H9 (cell line): ENCODE results near the gene SLC17A3. TPM values are rescaled to one million over a fixed set of nuclear protein-coding genes. Genes with fewer than 3 reads are reported as not detected.

ENCODE experiments used
- DNase-seq: peaks from one replicate; pipeline ENCODE4 v3.0.0-alpha.2; 2017
- H2AFZ ChIP-seq: one replicate; pipeline ENCODE4 v1.6.1; 2013; ENCODE audit warnings: mild to moderate bottlenecking, low read length, control low read depth, moderate library complexity
- H2AK5ac ChIP-seq: 2 replicates; pipeline ENCODE4 v1.6.1; 2013; ENCODE audit warnings: low read length, control low read depth, mixed read lengths; ENCODE audit not compliant: insufficient read length
- H2BK120ac ChIP-seq: one replicate; pipeline ENCODE4 v1.6.1; 2013; ENCODE audit warnings: low read depth, mild to moderate bottlenecking, low read length, control low read depth, inconsistent platforms; ENCODE audit not compliant: poor library complexity, severe bottlenecking
- H2BK12ac ChIP-seq: 2 replicates; pipeline ENCODE4 v1.6.1; 2013; ENCODE audit warnings: low read length, control low read depth, mixed read lengths, low read depth; ENCODE audit not compliant: insufficient read length
- H2BK15ac ChIP-seq: 2 replicates; pipeline ENCODE4 v1.6.1; 2013; ENCODE audit warnings: low read depth, low read length, control low read depth
- H2BK20ac ChIP-seq: one replicate; pipeline ENCODE4 v1.6.1; 2013; ENCODE audit warnings: low read depth, mild to moderate bottlenecking, low read length, control low read depth, inconsistent platforms; ENCODE audit not compliant: poor library complexity, severe bottlenecking
- H2BK5ac ChIP-seq: 2 replicates; pipeline ENCODE4 v1.6.1; 2013; ENCODE audit warnings: low read length, control low read depth, mixed read lengths; ENCODE audit not compliant: insufficient read length
- H3K14ac ChIP-seq: 2 replicates; pipeline ENCODE4 v1.6.1; 2013; ENCODE audit warnings: low read length, control low read depth; ENCODE audit not compliant: insufficient read depth
- H3K18ac ChIP-seq: 2 replicates; pipeline ENCODE4 v1.6.1; 2013; ENCODE audit warnings: low read depth, mild to moderate bottlenecking, mixed read lengths, low read length, control low read depth; ENCODE audit not compliant: insufficient read length
- H3K23ac ChIP-seq: 2 replicates; pipeline ENCODE4 v1.6.1; 2013; ENCODE audit warnings: low read length, control low read depth, mixed read lengths, low read depth; ENCODE audit not compliant: insufficient read length
- H3K23me2 ChIP-seq: 2 replicates; pipeline ENCODE4 v1.6.1; 2013; ENCODE audit warnings: low read depth, mild to moderate bottlenecking, mixed read lengths, low read length, control low read depth; ENCODE audit not compliant: insufficient read length, poor library complexity, severe bottlenecking
- H3K27ac ChIP-seq: 2 replicates; pipeline ENCODE4 v1.5.1; 2013; ENCODE audit warnings: low read length, control low read depth, mixed read lengths, low read depth; ENCODE audit not compliant: insufficient read length
- H3K27me3 ChIP-seq: 2 replicates; pipeline ENCODE4 v1.6.1; 2013; ENCODE audit warnings: low read length, control low read depth, inconsistent platforms; ENCODE audit not compliant: insufficient read depth
- H3K4ac ChIP-seq: 2 replicates; pipeline ENCODE4 v1.6.1; 2013; ENCODE audit warnings: low read depth, mild to moderate bottlenecking, control low read depth, inconsistent platforms, low read length, moderate library complexity
- H3K4me1 ChIP-seq: 2 replicates; pipeline ENCODE4 v1.6.1; 2013; ENCODE audit warnings: low read length, control low read depth, inconsistent platforms; ENCODE audit not compliant: insufficient read depth
- H3K4me2 ChIP-seq: 2 replicates; pipeline ENCODE4 v1.6.1; 2013; ENCODE audit warnings: low read length, control low read depth, mixed read lengths; ENCODE audit not compliant: insufficient read length, insufficient read depth
- H3K56ac ChIP-seq: 2 replicates; pipeline ENCODE4 v1.6.1; 2013; ENCODE audit warnings: low read depth, mild to moderate bottlenecking, mixed read lengths, low read length, control low read depth; ENCODE audit not compliant: insufficient read length
- H3K79me1 ChIP-seq: 2 replicates; pipeline ENCODE4 v1.6.1; 2013; ENCODE audit warnings: low read depth, mild to moderate bottlenecking, moderate library complexity, low read length, control low read depth, inconsistent platforms; ENCODE audit not compliant: insufficient read depth, poor library complexity, severe bottlenecking
- H3K79me2 ChIP-seq: 2 replicates; pipeline ENCODE4 v1.6.1; 2013; ENCODE audit warnings: low read length, control low read depth, inconsistent platforms; ENCODE audit not compliant: insufficient read depth
- H3K9ac ChIP-seq: 2 replicates; pipeline ENCODE4 v1.6.1; 2013; ENCODE audit warnings: low read length, control low read depth, mixed read lengths; ENCODE audit not compliant: insufficient read length; ENCODE audit errors: extremely low read depth
- H3K9me3 ChIP-seq: one replicate; pipeline ENCODE4 v1.6.1; 2013; ENCODE audit warnings: low read depth, low read length, inconsistent platforms; ENCODE audit not compliant: control insufficient read depth
- H3T11ph ChIP-seq: one replicate; pipeline ENCODE4 v1.6.1; 2013; ENCODE audit warnings: mild to moderate bottlenecking, low read length, control low read depth, inconsistent platforms
- H4K20me1 ChIP-seq: one replicate; pipeline ENCODE4 v1.6.1; 2013; ENCODE audit not compliant: control insufficient read depth, insufficient read length, insufficient read depth
- H4K5ac ChIP-seq: 2 replicates; pipeline ENCODE4 v1.6.1; 2013; ENCODE audit warnings: low read depth, mild to moderate bottlenecking, mixed read lengths, low read length, control low read depth; ENCODE audit not compliant: insufficient read length
- H4K8ac ChIP-seq: replicated peaks from 2 replicates; pipeline ENCODE4 v1.6.1; 2013; ENCODE audit warnings: low read length, control low read depth, mixed read lengths, low read depth; ENCODE audit not compliant: insufficient read length
- H4K91ac ChIP-seq: 2 replicates; pipeline ENCODE4 v1.6.1; 2013; ENCODE audit warnings: low read depth, mild to moderate bottlenecking, moderate library complexity, mixed read lengths, low read length, control low read depth; ENCODE audit not compliant: insufficient read length
- H3K27ac Mint-ChIP-seq, 3 experiments: 2 replicates in 2 of 3; 3 replicates in 1 of 3; pipeline ENCODE4 v1.8.0; 2020 to 2021; ENCODE audit warnings: mixed read lengths in 3 of 3, mild to moderate bottlenecking in 1 of 3, moderate library complexity in 1 of 3
- H3K27me3 Mint-ChIP-seq: 2 replicates; pipeline ENCODE4 v1.8.0; 2021; ENCODE audit warnings: low read depth, mild to moderate bottlenecking, moderate library complexity, mixed read lengths
- H3K36me3 Mint-ChIP-seq, 3 experiments: 2 replicates in 2 of 3; 3 replicates in 1 of 3; pipeline ENCODE4 v1.8.0; 2020 to 2021; ENCODE audit warnings: low read depth in 3 of 3, mixed read lengths in 3 of 3; ENCODE audit not compliant: insufficient read depth in 1 of 3
- H3K4me1 Mint-ChIP-seq, 2 experiments: 2 replicates each; pipeline ENCODE4 v1.8.0; 2020; ENCODE audit warnings: mixed read lengths in 2 of 2
- H3K4me3 Mint-ChIP-seq, 2 experiments: 2 replicates in 1 of 2; 3 replicates in 1 of 2; pipeline ENCODE4 v1.8.0; 2020 to 2021; ENCODE audit warnings: mild to moderate bottlenecking in 2 of 2, mixed read lengths in 2 of 2, moderate library complexity in 1 of 2
- H3K9me3 Mint-ChIP-seq, 2 experiments: 2 replicates in 1 of 2; 3 replicates in 1 of 2; pipeline ENCODE4 v1.8.0; 2020; ENCODE audit warnings: mild to moderate bottlenecking in 2 of 2, mixed read lengths in 2 of 2, moderate library complexity in 1 of 2
- WGBS: extraction: QIAGEN DNeasy Blood & Tissue Kit; methylation state at CpG from one replicate; pipeline ENCODE4 v1.1.7; 2013; ENCODE audit warnings: missing lambda C conversion rate, low lambda C conversion rate, mixed read lengths; ENCODE audit not compliant: insufficient read length; ENCODE audit errors: extremely low coverage; 5-methylcytosine and 5-hydroxymethylcytosine counted together
- total RNA-seq: library from RNA; stranded (reverse); gene quantifications from 2 replicates; pipeline ENCODE4 v1.2.1, GENCODE V29; 2021
- TF ChIP-seq, protein P1 (sequence below): fragments of 200-600 bp; sonication (generic); conservative IDR thresholded peaks from 3 replicates; pipeline ENCODE4 v1.8.0; 2021; ENCODE audit warnings: antibody characterized with exemption, mild to moderate bottlenecking

SLC17A3 gene
- total RNA-seq, 1 experiment from 2014 or later, result not detected

DNA sequence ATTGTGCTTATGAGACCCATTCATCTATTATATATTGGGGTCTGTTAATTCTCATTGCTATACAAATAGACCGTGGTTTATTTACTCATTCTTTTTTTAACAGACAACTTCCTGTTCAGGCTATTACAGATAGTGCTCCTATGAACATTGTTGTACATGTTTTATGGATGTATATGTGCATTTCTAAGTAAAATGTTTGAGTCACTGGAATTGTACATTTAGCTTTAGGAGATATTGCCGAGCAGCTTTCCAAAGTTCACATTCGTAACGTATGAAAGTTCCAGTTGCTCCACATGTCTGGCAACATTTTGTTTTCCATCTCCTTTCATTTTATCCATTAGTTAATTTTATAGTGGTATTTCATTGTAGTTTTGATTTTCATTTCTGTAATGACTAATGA lies 37.3 kb upstream of the SLC17A3 start:
- H3K4me1 Mint-ChIP-seq, result no peaks in the 10 kb centered on the region

More for the DNA sequence above, 37.3 kb upstream of the SLC17A3 start:
- DNase-seq, result no peak
- H3K4ac ChIP-seq, result no peak overlapping the region
- no peak overlapping the region for H3T11ph ChIP-seq
- no peaks in the 10 kb centered on the region for H3K23me2 ChIP-seq
- no peaks in the 10 kb centered on the region for H4K20me1 ChIP-seq
- H3K9me3 ChIP-seq, result no peaks in the 10 kb centered on the region
- no peak overlapping the region for H3K9ac ChIP-seq
- no peak overlapping the region for H3K4me2 ChIP-seq
- no peak overlapping the region for H2BK20ac ChIP-seq
- no peaks in the 10 kb centered on the region for H3K27me3 Mint-ChIP-seq
- no peak overlapping the region for H3K4me3 Mint-ChIP-seq
- no peak overlapping the region for H3K14ac ChIP-seq
- H4K91ac ChIP-seq, result no peak overlapping the region
- TF ChIP-seq, protein P1, sequence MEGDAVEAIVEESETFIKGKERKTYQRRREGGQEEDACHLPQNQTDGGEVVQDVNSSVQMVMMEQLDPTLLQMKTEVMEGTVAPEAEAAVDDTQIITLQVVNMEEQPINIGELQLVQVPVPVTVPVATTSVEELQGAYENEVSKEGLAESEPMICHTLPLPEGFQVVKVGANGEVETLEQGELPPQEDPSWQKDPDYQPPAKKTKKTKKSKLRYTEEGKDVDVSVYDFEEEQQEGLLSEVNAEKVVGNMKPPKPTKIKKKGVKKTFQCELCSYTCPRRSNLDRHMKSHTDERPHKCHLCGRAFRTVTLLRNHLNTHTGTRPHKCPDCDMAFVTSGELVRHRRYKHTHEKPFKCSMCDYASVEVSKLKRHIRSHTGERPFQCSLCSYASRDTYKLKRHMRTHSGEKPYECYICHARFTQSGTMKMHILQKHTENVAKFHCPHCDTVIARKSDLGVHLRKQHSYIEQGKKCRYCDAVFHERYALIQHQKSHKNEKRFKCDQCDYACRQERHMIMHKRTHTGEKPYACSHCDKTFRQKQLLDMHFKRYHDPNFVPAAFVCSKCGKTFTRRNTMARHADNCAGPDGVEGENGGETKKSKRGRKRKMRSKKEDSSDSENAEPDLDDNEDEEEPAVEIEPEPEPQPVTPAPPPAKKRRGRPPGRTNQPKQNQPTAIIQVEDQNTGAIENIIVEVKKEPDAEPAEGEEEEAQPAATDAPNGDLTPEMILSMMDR, result no peak
- WGBS, result no CpG with 5 or more reads among the region's 4 CpGs
- no peak overlapping the region for H2AFZ ChIP-seq
- no peak overlapping the region for H3K18ac ChIP-seq
- H2AK5ac ChIP-seq, result no peak overlapping the region
- H3K79me1 ChIP-seq, result no peaks in the 10 kb centered on the region
- no peak overlapping the region for H2BK12ac ChIP-seq
- no peaks in the 10 kb centered on the region for H3K79me2 ChIP-seq
- no peak overlapping the region for H2BK120ac ChIP-seq
- no peaks in the 10 kb centered on the region for H3K27me3 ChIP-seq
- H3K27ac Mint-ChIP-seq, result no peak overlapping the region
- no peak overlapping the region for H3K23ac ChIP-seq
- no peaks in the 10 kb centered on the region for H3K36me3 Mint-ChIP-seq
- no peak overlapping the region for H4K8ac ChIP-seq
- H4K5ac ChIP-seq, result no peak overlapping the region
- H3K56ac ChIP-seq, result no peak overlapping the region
- H3K27ac ChIP-seq, result no peak overlapping the region
- H3K4me1 ChIP-seq, result no peaks in the 10 kb centered on the region
- H3K9me3 Mint-ChIP-seq, result no peaks in the 10 kb centered on the region
- H2BK15ac ChIP-seq, result no peak overlapping the region
- H2BK5ac ChIP-seq, result no peak overlapping the region
